Fibroblast of skin of scalp (primary cell): ENCODE measurements around the gene FAM170B.
A peak's percentile ranks its signal among the peaks of the same experiment; 100 is the strongest.

Experiments
- DNase-seq: peaks from one replicate; pipeline ENCODE4 v3.0.0-alpha.2; 2013

FAM170B gene

DNA sequence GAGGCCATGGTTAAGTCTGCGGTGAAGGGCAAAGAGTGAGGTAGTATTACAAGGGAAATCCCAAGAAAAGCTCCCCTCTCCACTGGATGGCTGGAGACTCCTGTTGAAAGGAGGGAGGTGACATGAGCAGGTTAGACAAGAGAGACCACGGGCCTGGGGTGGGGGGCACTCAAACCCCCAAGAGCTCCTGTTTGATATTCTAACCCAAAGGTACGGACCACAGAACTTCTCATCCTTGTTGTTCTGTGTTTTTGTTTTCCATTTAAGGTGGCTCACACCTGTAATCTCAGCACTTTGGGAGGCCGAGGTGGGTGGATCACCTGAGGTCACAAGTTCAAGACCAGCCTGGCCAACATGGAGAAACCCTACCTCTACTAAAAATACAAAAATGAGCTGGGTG lies 30.1 kb downstream of the FAM170B start:
- no peak for DNase-seq

DNA sequence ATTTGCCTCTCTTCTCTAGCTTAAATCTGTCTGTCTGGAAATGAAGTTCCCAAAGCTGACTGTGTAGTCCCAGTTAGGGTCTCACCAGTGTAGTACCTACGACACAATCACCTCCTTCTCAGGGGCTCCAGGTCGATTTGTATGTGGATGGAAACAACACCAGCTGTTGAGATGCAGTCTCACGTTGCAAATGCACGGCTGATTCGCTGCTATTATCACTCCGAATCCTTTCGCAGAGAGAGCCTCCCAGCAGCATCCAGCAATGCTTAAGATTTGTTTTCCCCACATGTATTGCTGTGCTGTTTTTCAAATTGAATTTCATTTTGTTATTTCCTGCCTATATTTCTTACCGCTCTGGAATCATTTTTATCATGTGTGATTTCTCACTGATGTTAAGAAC lies 34.8 kb downstream of the FAM170B start:
- DNase-seq, result no peak

GRCh38 chr10:49096890-49097445 lies 36.9 kb downstream of the FAM170B start:
- DNase-seq, result no peak

DNA sequence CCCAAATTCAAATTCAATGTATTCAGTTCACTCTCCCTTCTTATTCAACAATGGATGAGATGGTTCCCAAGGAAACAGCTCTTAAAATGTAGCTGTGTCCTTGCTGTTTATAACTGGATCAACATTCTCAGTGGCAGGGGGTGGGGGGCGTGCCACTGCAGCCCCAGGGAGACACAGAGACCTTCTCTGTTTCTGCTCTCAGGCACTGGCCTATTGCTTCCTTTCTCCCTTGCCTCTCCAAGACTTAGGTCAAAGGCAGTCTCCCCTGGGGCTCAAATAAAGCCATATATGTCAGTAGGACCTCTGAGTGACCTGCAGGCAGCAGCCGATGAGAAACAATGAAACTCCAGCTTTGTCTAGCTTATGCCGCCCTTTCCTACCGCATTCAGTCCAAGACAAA lies 39.2 kb downstream of the FAM170B start:
- DNase-seq, result no peak

DNA sequence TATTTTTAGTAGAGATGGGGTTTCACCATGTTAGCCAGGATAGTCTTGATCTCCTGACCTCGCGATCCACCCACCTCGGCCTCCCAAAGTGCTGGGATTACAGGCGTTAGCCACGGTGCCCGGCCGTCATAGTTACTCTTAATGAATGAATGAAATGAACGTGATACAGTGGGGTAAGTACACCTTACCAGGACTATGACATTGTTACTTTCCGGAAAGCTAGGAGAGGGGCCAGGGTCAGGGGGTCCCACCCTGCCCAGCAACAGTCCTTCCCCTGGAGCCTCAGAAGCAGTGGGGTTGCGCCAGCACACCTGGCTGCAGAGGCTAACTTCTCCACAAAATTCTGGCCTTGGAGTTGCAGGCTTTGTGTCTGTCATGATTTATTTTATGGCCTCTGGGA lies 39.9 kb downstream of the FAM170B start:
- DNase-seq, result no peak

DNA sequence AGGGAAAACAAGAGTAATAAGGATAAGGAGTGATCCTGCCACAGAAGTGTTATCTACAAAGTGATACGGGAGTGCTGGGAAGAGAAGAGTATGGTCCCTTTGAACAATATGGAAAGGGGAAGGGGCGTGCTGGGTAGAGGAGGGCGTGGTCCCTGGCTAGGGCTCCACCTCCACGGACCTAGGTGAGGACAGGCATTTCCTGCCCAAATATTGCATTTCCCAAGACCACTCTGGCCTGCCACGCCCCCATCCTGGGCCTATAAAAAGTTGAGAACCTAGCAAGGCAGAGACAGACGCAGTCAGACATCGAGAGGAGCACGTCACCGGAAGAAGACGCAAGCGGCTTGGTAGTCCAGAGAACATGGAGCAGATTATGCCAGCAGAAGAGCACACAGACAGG lies 41.3 kb downstream of the FAM170B start:
- no peak for DNase-seq

DNA sequence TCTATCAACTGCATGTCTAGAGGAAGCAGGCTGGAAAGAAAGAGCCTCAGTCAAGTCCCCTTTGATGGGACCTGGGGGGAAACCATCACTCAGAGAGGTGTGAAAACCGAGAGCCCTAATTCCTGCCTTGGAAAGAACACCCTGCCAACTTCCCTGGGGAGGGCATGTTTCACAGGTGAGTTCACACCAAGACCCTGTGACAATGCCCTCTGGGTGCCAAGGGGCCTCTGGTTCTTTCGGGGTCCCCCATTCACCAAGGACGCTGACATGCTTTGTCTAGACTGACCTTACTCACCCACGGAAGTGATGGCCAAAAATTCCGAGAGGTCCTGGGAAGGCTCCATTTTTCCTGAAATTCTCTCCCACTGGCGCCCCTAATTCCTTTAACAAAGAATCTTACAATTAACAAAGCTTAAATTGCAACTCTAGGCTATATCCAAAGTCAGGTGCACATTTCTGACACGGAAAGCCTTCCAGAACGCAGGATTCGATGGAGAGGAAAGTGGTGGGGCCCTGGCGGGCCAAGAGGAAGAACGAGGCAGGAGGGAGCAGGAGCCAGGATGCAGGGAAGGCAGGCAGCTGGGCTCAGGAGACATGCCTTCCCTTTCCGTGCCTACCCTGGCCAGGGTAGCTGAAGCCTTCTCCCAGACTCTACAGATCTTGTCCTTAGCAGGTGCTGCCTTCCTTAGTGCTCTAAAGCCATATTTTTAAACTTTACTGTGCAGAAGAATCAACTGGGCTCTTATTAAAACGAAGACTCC lies 42.2 kb downstream of the FAM170B start:
- no peak for DNase-seq

- DNase-seq, result no peak
These were observed 43.0 kb downstream of the FAM170B start for GRCh38 chr10:49090696-49091380.

DNA sequence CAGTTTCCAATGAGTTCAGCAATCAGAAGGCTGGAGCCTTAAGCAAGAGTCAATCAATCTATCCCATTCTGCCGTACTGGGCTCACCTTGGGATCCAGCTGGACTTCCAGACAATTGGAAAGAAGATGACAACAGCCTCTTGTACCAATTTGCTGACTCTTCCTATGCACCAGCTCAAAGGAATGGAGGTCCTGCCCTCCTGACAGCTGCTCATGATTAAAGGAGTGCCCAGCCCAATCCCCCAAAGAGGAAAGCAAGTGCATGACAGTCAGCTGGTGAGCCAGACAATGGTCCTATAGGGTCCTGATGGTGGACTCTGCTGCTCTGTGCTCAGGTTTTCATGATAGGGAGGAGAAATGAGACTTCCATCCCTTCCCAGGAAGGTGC lies 43.6 kb downstream of the FAM170B start:
- no peak for DNase-seq

DNA sequence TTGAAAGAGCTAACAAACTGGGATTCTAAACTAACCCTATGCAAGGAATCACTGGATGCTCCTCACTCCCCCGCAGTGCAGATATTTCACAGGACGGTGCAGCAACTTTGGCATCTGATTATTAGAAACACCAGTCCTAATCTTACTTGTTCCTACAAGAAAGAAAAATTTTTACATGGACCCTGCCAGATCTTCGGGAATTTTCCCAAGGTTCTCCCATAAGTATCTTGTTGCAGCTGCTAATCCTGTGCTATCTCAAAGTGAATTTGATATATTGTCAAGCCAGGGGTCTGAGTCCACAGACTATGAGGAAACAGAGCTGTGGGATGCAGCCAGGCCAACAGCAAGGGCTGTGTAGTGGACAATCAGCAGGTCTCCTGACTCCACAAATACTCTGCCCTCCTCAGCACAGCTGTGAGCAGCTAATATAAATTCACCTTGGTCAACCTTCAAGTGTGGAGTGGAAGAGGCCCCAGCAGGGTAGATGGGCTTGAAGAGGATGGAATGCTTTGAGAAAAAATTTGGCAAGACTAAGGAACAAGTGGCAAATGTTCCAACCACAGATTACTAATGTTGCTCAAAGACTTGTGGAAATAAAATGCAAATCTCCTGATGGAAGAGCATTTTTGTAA lies 44.1 kb downstream of the FAM170B start:
- DNase-seq, result peak; percentile 31

GRCh38 chr10:49089152-49089551 lies 44.7 kb downstream of the FAM170B start:
- DNase-seq, result no peak

GRCh38 chr10:49086889-49087288 lies 46.9 kb downstream of the FAM170B start:
- no peak for DNase-seq

- no peak for DNase-seq
These were observed 50.6 kb downstream of the FAM170B start for GRCh38 chr10:49083261-49083660.

DNA sequence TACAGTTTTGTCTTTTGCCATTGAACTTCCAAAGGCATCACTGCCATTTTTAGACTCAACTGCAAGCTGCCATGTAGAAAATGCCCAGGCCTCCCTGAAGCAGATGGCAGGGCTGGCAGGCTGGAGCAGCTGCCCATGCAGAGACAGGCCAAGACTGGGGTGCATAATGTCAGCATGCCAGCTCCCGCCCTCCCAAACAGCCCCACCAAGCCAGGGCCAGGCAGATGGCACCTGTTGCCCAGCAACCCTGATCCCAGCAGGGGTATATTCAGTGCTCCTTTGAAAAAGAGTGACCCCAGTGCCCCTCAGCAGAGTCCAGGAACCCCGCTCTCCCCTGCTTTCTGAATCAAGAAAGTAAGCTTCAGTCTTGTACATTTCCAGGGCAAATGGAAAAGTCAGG lies 51.1 kb downstream of the FAM170B start:
- no peak for DNase-seq

DNA sequence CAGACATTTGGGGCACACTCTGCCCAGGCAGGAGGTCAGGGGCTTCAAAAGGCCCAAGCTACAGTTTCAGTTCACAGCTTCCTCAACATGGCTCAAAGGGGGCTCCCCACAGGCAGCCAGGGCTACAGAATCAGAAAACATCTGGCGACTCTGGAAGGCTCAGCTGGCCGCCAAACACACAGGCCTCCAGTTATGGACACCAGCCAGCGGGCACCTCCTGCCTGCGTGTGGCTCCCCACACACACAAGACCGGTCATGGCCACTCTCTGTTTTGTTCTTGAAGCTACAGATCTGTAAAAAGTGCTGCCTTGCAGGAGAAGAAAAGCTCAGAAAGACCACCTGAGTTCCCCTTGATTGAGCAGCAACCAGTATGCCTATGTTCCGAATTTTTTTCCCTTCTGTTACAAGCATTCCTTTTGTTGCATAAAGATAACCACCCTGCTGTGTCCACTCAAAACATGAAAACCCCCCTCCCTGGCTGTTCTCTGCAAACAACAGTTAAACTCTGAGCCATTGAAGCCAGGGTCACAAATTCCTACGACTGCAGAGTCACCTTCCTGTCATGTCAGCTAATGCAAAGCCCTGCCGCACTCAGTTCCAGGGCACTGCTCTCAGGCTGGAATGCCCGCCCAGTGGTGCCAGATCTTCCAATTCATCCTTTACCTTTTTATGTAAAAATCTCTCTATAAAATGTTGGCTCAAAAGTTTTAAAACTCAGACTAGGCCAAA lies 52.1 kb downstream of the FAM170B start:
- DNase-seq, result peak; percentile 58
